Testis (tissue), 5 donors: ENCODE results near the gene PRAMEF25. TPM values are rescaled to one million over a fixed set of nuclear protein-coding genes. Genes with fewer than 3 reads are reported as not detected.
"Not testable (repeated sequence)": the region's sequence is repeated elsewhere in the genome, so short reads cannot be mapped to it uniquely, and the experiment has no call there.

Experiments used
- DNase-seq: peaks from one replicate; pipeline ENCODE4 v3.0.0-alpha.2; 2019
- H3K27ac ChIP-seq, 2 donors: fragments of 200-600 bp; sonication (generic); one replicate each; pipeline ENCODE4 v1.5.1; 2019
- H3K27me3 ChIP-seq: fragments of 200-600 bp; sonication (generic); one replicate; pipeline ENCODE4 v1.5.1; 2019
- H3K36me3 ChIP-seq: fragments of 200-600 bp; sonication (generic); one replicate; pipeline ENCODE4 v1.5.1; 2017; ENCODE audit warnings: low read depth; ENCODE audit errors: missing control alignments
- H3K4me1 ChIP-seq: fragments of 200-600 bp; sonication (generic); one replicate; pipeline ENCODE4 v1.5.1; 2019
- H3K4me3 ChIP-seq, 2 donors: fragments of 200-600 bp; sonication (generic); one replicate each; pipeline ENCODE4 v1.5.1; 2017 to 2019
- H3K9me3 ChIP-seq: fragments of 200-600 bp; sonication (generic); one replicate; pipeline ENCODE4 v1.5.1; 2017
- WGBS, 2 donors: methylation state at CpG; one replicate each; pipeline ENCODE4 v1.1.5; 2018; 5-methylcytosine and 5-hydroxymethylcytosine counted together
- intact Hi-C: fragments of 100-400 bp; cut with DNase I; formaldehyde crosslinking; loops from one replicate; pipeline ENCODE4 v1.15.1; 2023; ENCODE audit warnings: low total_unique reads
- long read RNA-seq, 2 donors: transcript quantifications; one replicate each; lab custom pipeline, GENCODE V29; 2026
- polyA plus RNA-seq: library from polyadenylated mRNA; stranded (reverse); fragments of 350-450 nt; fragmentation: Illumina TruSeq; extraction: RNeasy Lipid Tissue Mini Kit (QIAGEN cat#74804); gene quantifications from one replicate; pipeline ENCODE4 v1.2.3, GENCODE V29; 2014; ENCODE audit warnings: low read depth, low replicate concordance; ENCODE audit not compliant: insufficient read depth
- total RNA-seq, 2 donors: library from RNA; depleted of rRNA; stranded (reverse); fragments of >200 nt; gene quantifications; one replicate each; pipeline ENCODE4 v1.2.3, GENCODE V29; 2016

PRAMEF25 gene
- under 1 TPM in 1 of 2 donors, not detected in 1; 0.16 TPM for total RNA-seq
- polyA plus RNA-seq: not detected
- long read RNA-seq, donor 1: 0 reads
- long read RNA-seq, donor 2: 0 reads

DNA sequence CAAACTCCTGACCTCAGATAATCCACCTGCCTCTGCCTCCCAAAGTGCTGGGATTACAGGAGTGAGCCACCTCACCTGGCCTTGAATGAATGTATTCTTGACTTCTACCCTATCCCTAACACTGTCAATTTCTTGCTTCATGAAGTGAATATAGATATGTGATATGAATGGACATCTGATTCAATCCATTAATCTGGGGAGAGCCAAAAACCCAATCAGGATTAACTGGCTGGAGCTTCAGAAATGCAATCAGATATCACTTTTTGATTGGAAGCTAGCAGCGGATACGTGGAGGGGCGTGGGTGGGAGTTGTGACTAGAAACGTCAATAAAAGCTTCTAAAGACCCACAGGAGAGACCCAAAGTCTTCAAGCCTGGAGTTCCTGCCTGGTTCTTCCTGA lies at the start of gene PRAMEF25:
PRAMEF25 (plus strand) TSS at position 301 of the 400 bp plus-strand sequence. CDS start 2,920 bp downstream, outside the sequence.
- intact Hi-C loops, H3K27me3 ChIP-seq, H3K4me1 ChIP-seq, H3K36me3 ChIP-seq, DNase-seq, H3K4me3 ChIP-seq, H3K9me3 ChIP-seq, H3K27ac ChIP-seq: not testable (repeated sequence)
- WGBS, 2 donors: no CpG with 5 or more reads among the region's 4 CpGs

DNA sequence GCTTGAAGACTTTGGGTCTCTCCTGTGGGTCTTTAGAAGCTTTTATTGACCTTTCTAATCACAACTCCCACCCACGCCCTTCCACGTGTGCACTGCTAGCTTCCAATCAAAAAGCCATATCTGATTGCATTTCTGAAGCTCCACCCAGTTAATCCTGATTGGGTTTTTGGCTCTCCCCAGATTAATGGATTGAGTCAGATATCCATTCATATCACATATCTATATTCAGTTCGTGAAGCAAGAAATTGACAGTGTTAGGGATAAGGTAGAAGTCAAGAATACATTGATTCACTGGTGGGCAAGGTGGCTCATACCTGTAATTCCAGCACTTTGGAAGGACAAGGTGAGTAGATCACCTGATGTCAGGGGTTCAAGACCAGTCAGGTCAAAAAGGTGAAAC lies 14.1 kb upstream of the PRAMEF25 start, which contains the start of gene PRAMEF27:
PRAMEF27 (minus strand) TSS at position 101 of the 400 bp plus-strand sequence. CDS start 2,916 bp downstream, outside the sequence.
- 71 to 73% methylated on average over 2 to 3 of the region's 3 CpGs for WGBS, 2 donors
- H3K4me3 ChIP-seq, DNase-seq, H3K27me3 ChIP-seq, H3K9me3 ChIP-seq, H3K4me1 ChIP-seq, H3K27ac ChIP-seq, H3K36me3 ChIP-seq, intact Hi-C loops: not testable (repeated sequence)

DNA sequence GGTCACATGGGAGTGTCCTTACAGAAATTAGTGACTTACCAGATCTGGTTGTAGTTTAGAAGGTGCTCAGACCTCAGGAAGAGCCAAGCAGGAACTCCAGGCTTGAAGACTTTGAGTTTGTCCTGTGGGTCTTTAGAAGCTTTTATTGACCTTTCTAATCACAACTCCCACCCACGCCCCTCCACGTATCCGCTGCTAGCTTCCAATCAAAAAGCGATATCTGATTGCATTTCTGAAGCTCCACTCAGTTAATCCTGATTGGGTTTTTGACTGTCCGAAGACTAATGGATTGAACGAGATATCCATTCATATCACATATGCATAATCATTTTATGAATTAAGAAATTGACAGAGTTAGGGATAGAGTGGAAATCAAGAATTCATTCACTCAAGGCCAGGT lies 46.2 kb downstream of the PRAMEF25 start, which contains the start of gene HNRNPCL2:
HNRNPCL2 (minus strand) TSS at position 101 of the 400 bp plus-strand sequence. CDS start 454 bp downstream, outside the sequence.
- intact Hi-C loops, H3K4me3 ChIP-seq, H3K27ac ChIP-seq, DNase-seq, H3K36me3 ChIP-seq, H3K9me3 ChIP-seq, H3K27me3 ChIP-seq, H3K4me1 ChIP-seq: not testable (repeated sequence)
- 60 to 63% methylated on average over 6 of the region's 6 CpGs for WGBS, 2 donors

Other genes starting within 250 kb of the PRAMEF25 start
- not detected for gene PRAMEF11, start 239.4 kb upstream of the PRAMEF25 start, total RNA-seq
- not detected for gene PRAMEF11, start 239.4 kb upstream of the PRAMEF25 start, polyA plus RNA-seq
- under 1 TPM in 1 of 2 donors, not detected in 1; 0.31 TPM for gene HNRNPCL1, start 222.1 kb upstream of the PRAMEF25 start, total RNA-seq
- not detected for gene HNRNPCL1, start 222.1 kb upstream of the PRAMEF25 start, polyA plus RNA-seq
- under 1 TPM in 1 of 2 donors, not detected in 1; 0.24 TPM for gene PRAMEF2, start 213.7 kb upstream of the PRAMEF25 start, total RNA-seq
- 0.73 TPM for gene PRAMEF2, start 213.7 kb upstream of the PRAMEF25 start, polyA plus RNA-seq
- not detected for gene PRAMEF4, start 184.6 kb upstream of the PRAMEF25 start, total RNA-seq
- not detected for gene PRAMEF4, start 184.6 kb upstream of the PRAMEF25 start, polyA plus RNA-seq
- gene PRAMEF10, start 172.5 kb upstream of the PRAMEF25 start, total RNA-seq: not detected
- not detected for gene PRAMEF10, start 172.5 kb upstream of the PRAMEF25 start, polyA plus RNA-seq
- gene PRAMEF7, start 154.2 kb upstream of the PRAMEF25 start, total RNA-seq: not detected
- gene PRAMEF7, start 154.2 kb upstream of the PRAMEF25 start, polyA plus RNA-seq: 0.20 TPM
- not detected for gene PRAMEF6, start 123.2 kb upstream of the PRAMEF25 start, total RNA-seq
- gene PRAMEF6, start 123.2 kb upstream of the PRAMEF25 start, polyA plus RNA-seq: not detected
- gene PRAMEF27, start 14.2 kb upstream of the PRAMEF25 start, total RNA-seq: under 1 TPM in 1 of 2 donors, not detected in 1; 0.12 TPM
- gene PRAMEF27, start 14.2 kb upstream of the PRAMEF25 start, polyA plus RNA-seq: not detected
- gene HNRNPCL3, start 10.0 kb upstream of the PRAMEF25 start, total RNA-seq: not detected
- gene HNRNPCL3, start 10.0 kb upstream of the PRAMEF25 start, polyA plus RNA-seq: not detected
- gene HNRNPCL2, start 46.1 kb downstream of the PRAMEF25 start, total RNA-seq: under 1 TPM in 1 of 2 donors, not detected in 1; 0.25 TPM
- gene HNRNPCL2, start 46.1 kb downstream of the PRAMEF25 start, polyA plus RNA-seq: not detected
- gene PRAMEF26, start 85.2 kb downstream of the PRAMEF25 start, total RNA-seq: not detected
- gene PRAMEF26, start 85.2 kb downstream of the PRAMEF25 start, polyA plus RNA-seq: not detected
- gene HNRNPCL4, start 94.9 kb downstream of the PRAMEF25 start, total RNA-seq: not detected
- not detected for gene HNRNPCL4, start 94.9 kb downstream of the PRAMEF25 start, polyA plus RNA-seq
- gene PRAMEF9, start 101.1 kb downstream of the PRAMEF25 start, total RNA-seq: not detected
- not detected for gene PRAMEF9, start 101.1 kb downstream of the PRAMEF25 start, polyA plus RNA-seq
- gene PRAMEF13, start 130.6 kb downstream of the PRAMEF25 start, total RNA-seq: not detected
- not detected for gene PRAMEF13, start 130.6 kb downstream of the PRAMEF25 start, polyA plus RNA-seq
- gene PRAMEF18, start 155.4 kb downstream of the PRAMEF25 start, total RNA-seq: under 1 TPM in 1 of 2 donors, not detected in 1; 0.19 TPM
- gene PRAMEF18, start 155.4 kb downstream of the PRAMEF25 start, polyA plus RNA-seq: not detected
- not detected for gene PRAMEF5, start 183.4 kb downstream of the PRAMEF25 start, total RNA-seq
- not detected for gene PRAMEF5, start 183.4 kb downstream of the PRAMEF25 start, polyA plus RNA-seq
- gene PRAMEF8, start 214.4 kb downstream of the PRAMEF25 start, total RNA-seq: under 1 TPM in 1 of 2 donors, not detected in 1; 0.12 TPM
- gene PRAMEF8, start 214.4 kb downstream of the PRAMEF25 start, polyA plus RNA-seq: not detected
- not detected for gene PRAMEF33, start 232.8 kb downstream of the PRAMEF25 start, total RNA-seq
- not detected for gene PRAMEF33, start 232.8 kb downstream of the PRAMEF25 start, polyA plus RNA-seq
- under 1 TPM in 1 of 2 donors, not detected in 1; 0.19 TPM for gene PRAMEF15, start 244.8 kb downstream of the PRAMEF25 start, total RNA-seq
- gene PRAMEF15, start 244.8 kb downstream of the PRAMEF25 start, polyA plus RNA-seq: not detected